DOHH2 (cell line): Measurements from ENCODE around the gene SNX3.

Source experiments
- EZH2phosphoT487 ChIP-seq: fragments of 200-600 bp; sonication (generic); IDR thresholded peaks from 2 replicates; pipeline ENCODE4 v1.6.1; 2017; ENCODE audit warnings: borderline replicate concordance, mild to moderate bottlenecking, antibody characterized with exemption, low read length, moderate library complexity, mixed read lengths
- TF ChIP-seq, protein P1 (sequence below): fragments of 200-600 bp; sonication (generic); IDR thresholded peaks from one replicate; pipeline ENCODE4 v1.5.1; 2014; ENCODE audit warnings: antibody characterized with exemption, mild to moderate bottlenecking, low read depth, low read length; ENCODE audit not compliant: poor library complexity, severe bottlenecking

DNA sequence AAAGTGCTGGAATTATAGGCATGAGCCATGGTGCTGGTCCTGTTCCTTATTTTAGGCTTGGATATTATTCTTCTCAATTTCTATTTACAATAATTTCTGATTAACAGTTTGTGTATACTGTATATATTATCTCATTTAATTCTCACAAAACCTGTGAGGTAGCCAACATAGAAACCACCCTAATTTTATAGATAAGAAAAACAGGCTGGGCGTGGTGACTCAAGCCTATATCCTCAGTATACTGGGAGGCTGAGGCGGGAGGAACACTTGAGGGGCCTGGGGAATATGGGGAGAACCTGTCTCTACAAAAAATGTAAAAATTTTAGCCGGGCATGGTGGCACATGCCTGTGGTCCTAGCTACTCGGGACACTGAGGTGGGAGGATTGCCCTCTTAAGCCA lies 30.3 kb upstream of the SNX3 start:
- TF ChIP-seq, protein P1, sequence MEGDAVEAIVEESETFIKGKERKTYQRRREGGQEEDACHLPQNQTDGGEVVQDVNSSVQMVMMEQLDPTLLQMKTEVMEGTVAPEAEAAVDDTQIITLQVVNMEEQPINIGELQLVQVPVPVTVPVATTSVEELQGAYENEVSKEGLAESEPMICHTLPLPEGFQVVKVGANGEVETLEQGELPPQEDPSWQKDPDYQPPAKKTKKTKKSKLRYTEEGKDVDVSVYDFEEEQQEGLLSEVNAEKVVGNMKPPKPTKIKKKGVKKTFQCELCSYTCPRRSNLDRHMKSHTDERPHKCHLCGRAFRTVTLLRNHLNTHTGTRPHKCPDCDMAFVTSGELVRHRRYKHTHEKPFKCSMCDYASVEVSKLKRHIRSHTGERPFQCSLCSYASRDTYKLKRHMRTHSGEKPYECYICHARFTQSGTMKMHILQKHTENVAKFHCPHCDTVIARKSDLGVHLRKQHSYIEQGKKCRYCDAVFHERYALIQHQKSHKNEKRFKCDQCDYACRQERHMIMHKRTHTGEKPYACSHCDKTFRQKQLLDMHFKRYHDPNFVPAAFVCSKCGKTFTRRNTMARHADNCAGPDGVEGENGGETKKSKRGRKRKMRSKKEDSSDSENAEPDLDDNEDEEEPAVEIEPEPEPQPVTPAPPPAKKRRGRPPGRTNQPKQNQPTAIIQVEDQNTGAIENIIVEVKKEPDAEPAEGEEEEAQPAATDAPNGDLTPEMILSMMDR = no peak
- TF ChIP-seq EZH2phosphoT487 = no peak
